ENCODE results near the gene NPL. TPM values are rescaled to one million over a fixed set of nuclear protein-coding genes. Genes with fewer than 3 reads are reported as not detected.

NPL gene
- total and polyA plus RNA-seq, 2 donors (not counting 3 experiments of a cell fraction or from before 2014, with no cell fraction given) = 0.14 to 0.75 TPM

GRCh38 chr1:182833271-182833670 lies 43.7 kb downstream of the NPL start:
- dilution Hi-C loops (cut with MboI; ENCODE audit: extremely low pct_ligation_motif_present, low sequenced_read_pairs) = no loop called here
- H3K27ac ChIP-seq (ENCODE audit: insufficient read depth, low read depth, low read length) = no peak overlapping the region
- no peak overlapping the region for H2AFZ ChIP-seq (ENCODE audit: low read depth, low read length)
- TF ChIP-seq FOS (IDR thresholded peaks at IDR 0.05; ENCODE audit: borderline replicate concordance, insufficient read depth, low read length) = peak; percentile 55
- TF ChIP-seq CTCF (IDR thresholded peaks at IDR 0.05; ENCODE audit: extremely low read depth in 1 of 2, insufficient read depth in 1 of 2, low read depth in 1 of 2, low read length in 2 of 2) = no peak
- H4K20me1 ChIP-seq (replicated peaks; ENCODE audit: control insufficient read depth, extremely low read depth, insufficient read depth, low read length) = no peaks in the 10 kb centered on the region
- H3K9ac ChIP-seq (replicated peaks; ENCODE audit: extremely low read depth, insufficient read depth, low read length) = no peak overlapping the region
- peak; percentile 41 for DNase-seq (ENCODE audit: low read depth, low spot score)
- intact Hi-C loops (cut with micrococcal nuclease) = no loop called here
- CTCF ChIA-PET = interaction anchor here (0.9 to 1.0 kb wide), 4 partner anchors 9 to 237 kb away, joined by 3 to 6 read pairs (median 4); no protein-coding TSS in a partner anchor
- H3K79me2 ChIP-seq (ENCODE audit: control insufficient read depth, insufficient read depth, low read length) = no peaks in the 10 kb centered on the region
- no TSS peak for BruUV-seq (replicated peaks)
- no peaks in the 10 kb centered on the region for H3K36me3 ChIP-seq (ENCODE audit: control insufficient read depth in 2 of 2, extremely low read depth in 1 of 2, insufficient read depth in 2 of 2, low read length in 2 of 2)
- no peaks in the 10 kb centered on the region for H3K9me3 ChIP-seq (replicated peaks; ENCODE audit: control insufficient read depth, insufficient read depth, low read length)
- peaks cover 0 to 5% of the 10 kb centered on the region in 2 experiments for H3K27me3 ChIP-seq (ENCODE audit: control insufficient read depth in 2 of 2, insufficient read depth in 2 of 2, low read length in 2 of 2)
- H3K4me1 ChIP-seq (ENCODE audit: control insufficient read depth, extremely low read depth, insufficient read depth, low read length) = peaks cover 6% of the 10 kb centered on the region
- H3K9me1 ChIP-seq (replicated peaks; ENCODE audit: control insufficient read depth, extremely low read depth, insufficient read depth, low read length) = no peaks in the 10 kb centered on the region
- POLR2A ChIA-PET = no interaction called here
- no peak overlapping the region for H3K4me2 ChIP-seq (ENCODE audit: insufficient read depth, low read length)
- H3K4me3 ChIP-seq (replicated peaks in 1 of 3; ENCODE audit: insufficient read depth in 1 of 3, low read depth in 1 of 3, low read length in 3 of 3) = no peak overlapping the region
- FAIRE-seq = peak; percentile 92

- Histone ChIP-seq H3K9me1 (replicated peaks; ENCODE audit: control insufficient read depth, extremely low read depth, insufficient read depth, low read length) (no peaks in the 10 kb centered on the region), H4K20me1 (replicated peaks; ENCODE audit: control insufficient read depth, extremely low read depth, insufficient read depth, low read length) (no peaks in the 10 kb centered on the region), H2AFZ (ENCODE audit: low read depth, low read length) (no peak overlapping the region), H3K9ac (replicated peaks; ENCODE audit: extremely low read depth, insufficient read depth, low read length) (no peak overlapping the region), H3K27me3 (ENCODE audit: control insufficient read depth in 2 of 2, insufficient read depth in 2 of 2, low read length in 2 of 2) (no peaks in the 10 kb centered on the region), H3K36me3 (ENCODE audit: control insufficient read depth in 2 of 2, extremely low read depth in 1 of 2, insufficient read depth in 2 of 2, low read length in 2 of 2) (no peaks in the 10 kb centered on the region), H3K79me2 (ENCODE audit: control insufficient read depth, insufficient read depth, low read length) (no peaks in the 10 kb centered on the region), H3K27ac (ENCODE audit: insufficient read depth, low read depth, low read length) (no peak overlapping the region), H3K4me3 (replicated peaks in 1 of 3; ENCODE audit: insufficient read depth in 1 of 3, low read depth in 1 of 3, low read length in 3 of 3) (no peak overlapping the region), H3K4me1 (ENCODE audit: control insufficient read depth, extremely low read depth, insufficient read depth, low read length) (peaks cover 9% of the 10 kb centered on the region), H3K4me2 (ENCODE audit: insufficient read depth, low read length) (no peak overlapping the region), H3K9me3 (replicated peaks; ENCODE audit: control insufficient read depth, insufficient read depth, low read length) (no peaks in the 10 kb centered on the region)
- dilution Hi-C loops (cut with MboI; ENCODE audit: extremely low pct_ligation_motif_present, low sequenced_read_pairs) = no loop called here
- DNase-seq (ENCODE audit: low read depth, low spot score) (no peak), FAIRE-seq (no peak)
- intact Hi-C loops (cut with micrococcal nuclease) = no loop called here
- CTCF ChIA-PET = no interaction called here
- POLR2A ChIA-PET = no interaction called here
- BruUV-seq (replicated peaks) = no TSS peak
- TF ChIP-seq MYC (IDR thresholded peaks at IDR 0.05; ENCODE audit: low read depth, low read length) (no peak), FOS (IDR thresholded peaks at IDR 0.05; ENCODE audit: borderline replicate concordance, insufficient read depth, low read length) (no peak), POLR2AphosphoS5 (IDR thresholded peaks at IDR 0.05; ENCODE audit: insufficient read depth, low read depth, low read length) (no peak), JUN (IDR thresholded peaks at IDR 0.05; ENCODE audit: borderline replicate concordance, insufficient read depth, insufficient read length, low read depth) (no peak), POLR2A (IDR thresholded peaks at IDR 0.05; ENCODE audit: low read depth, low read length) (no peak), EZH2 (IDR thresholded peaks at IDR 0.05; ENCODE audit: borderline replicate concordance, low read depth, low read length, severe bottlenecking) (no peak), MAX (IDR thresholded peaks at IDR 0.05; ENCODE audit: insufficient read depth, insufficient read length) (no peak), CTCF (IDR thresholded peaks at IDR 0.05; ENCODE audit: extremely low read depth in 1 of 2, insufficient read depth in 1 of 2, low read depth in 1 of 2, low read length in 2 of 2) (no peak), GATA2 (IDR thresholded peaks at IDR 0.05; ENCODE audit: insufficient read depth, insufficient read length, low read depth, low read length) (no peak)
Measured at GRCh38 chr1:182834326-182834725, 44.8 kb downstream of the NPL start.
